Parathyroid adenoma (tissue), 2 donors: ENCODE results near the gene IL36B.

Experiments used
- H2AFZ ChIP-seq: fragments of 300-600 bp; sonication (generic); one replicate; pipeline ENCODE4 v1.7.0; 2017; ENCODE audit warnings: antibody characterized with exemption, mild to moderate bottlenecking
- H3K27ac ChIP-seq: fragments of 300-600 bp; sonication (generic); one replicate; pipeline ENCODE4 v1.7.0; 2017
- H3K27me3 ChIP-seq: fragments of 300-600 bp; sonication (generic); one replicate; pipeline ENCODE4 v1.7.0; 2017; ENCODE audit warnings: low read length; ENCODE audit not compliant: control insufficient read depth, insufficient read depth
- H3K36me3 ChIP-seq: fragments of 300-600 bp; sonication (generic); one replicate; pipeline ENCODE4 v1.7.0; 2017; ENCODE audit warnings: low read length; ENCODE audit not compliant: control insufficient read depth, insufficient read depth
- H3K4me1 ChIP-seq: fragments of 300-600 bp; sonication (generic); one replicate; pipeline ENCODE4 v1.7.0; 2017; ENCODE audit warnings: control low read depth
- H3K4me2 ChIP-seq: fragments of 300-600 bp; sonication (generic); one replicate; pipeline ENCODE4 v1.7.0; 2017; ENCODE audit warnings: low read length
- H3K4me3 ChIP-seq: fragments of 300-600 bp; sonication (generic); one replicate; pipeline ENCODE4 v1.7.0; 2017; ENCODE audit warnings: low read depth, low read length
- H3K79me2 ChIP-seq: fragments of 300-600 bp; sonication (generic); one replicate; pipeline ENCODE4 v1.7.0; 2017; ENCODE audit warnings: control low read depth
- H3K9ac ChIP-seq: fragments of 300-600 bp; sonication (generic); one replicate; pipeline ENCODE4 v1.7.0; 2017; ENCODE audit warnings: mild to moderate bottlenecking
- H3K9me3 ChIP-seq: fragments of 300-600 bp; sonication (generic); one replicate; pipeline ENCODE4 v1.7.0; 2017; ENCODE audit warnings: low read length; ENCODE audit not compliant: control insufficient read depth
- TF ChIP-seq, protein P1 (sequence below): fragments of 300-600 bp; sonication (generic); IDR thresholded peaks from one replicate; pipeline ENCODE4 v1.7.0; 2017; ENCODE audit warnings: antibody characterized with exemption, mild to moderate bottlenecking
- donor health status: primary hyperparathyroidism.

IL36B gene

DNA sequence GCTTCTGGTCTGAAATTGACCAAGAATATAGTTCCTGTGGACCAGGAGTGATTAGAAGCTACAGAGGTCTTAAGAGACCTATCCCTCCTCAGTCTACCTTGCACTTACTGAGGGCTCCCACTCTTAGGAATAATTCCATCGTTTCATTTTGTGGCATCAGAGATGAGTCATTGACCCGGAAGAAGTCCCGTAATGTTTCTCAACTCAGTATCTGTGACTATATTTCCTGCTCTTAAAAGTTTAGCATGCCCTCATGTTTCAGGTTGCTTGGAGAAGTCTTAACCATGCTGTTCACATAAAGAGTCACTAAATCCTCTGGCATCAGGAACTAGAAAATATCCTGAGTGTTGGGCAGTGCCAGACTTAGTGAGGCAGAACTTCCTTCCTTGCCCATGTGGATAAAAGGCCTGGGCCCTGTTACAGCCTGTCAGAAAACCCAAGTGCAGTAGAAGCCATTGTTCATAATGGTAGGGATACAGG lies 47.6 kb downstream of the IL36B start, which contains the start of gene IL36A:
Gene IL36A (plus strand): TSS at position 430 of the 480 bp plus-strand sequence. CDS start 413 bp downstream, outside the sequence.
- no peak within 1 kb of the TSS for H3K27ac ChIP-seq
- H3K27me3 ChIP-seq, result no peaks in the 10 kb centered on the region
- H3K4me2 ChIP-seq, result no peak within 1 kb of the TSS
- H3K9ac ChIP-seq, result no peak within 1 kb of the TSS
- no peaks in the 10 kb centered on the region for H3K9me3 ChIP-seq
- no peaks in the 10 kb centered on the region for H3K79me2 ChIP-seq
- no peak within 1 kb of the TSS for H2AFZ ChIP-seq
- H3K4me1 ChIP-seq, result no peaks in the 10 kb centered on the region
- no peaks in the 10 kb centered on the region for H3K36me3 ChIP-seq
- no peak within 1 kb of the TSS for H3K4me3 ChIP-seq
- TF ChIP-seq, protein P1, sequence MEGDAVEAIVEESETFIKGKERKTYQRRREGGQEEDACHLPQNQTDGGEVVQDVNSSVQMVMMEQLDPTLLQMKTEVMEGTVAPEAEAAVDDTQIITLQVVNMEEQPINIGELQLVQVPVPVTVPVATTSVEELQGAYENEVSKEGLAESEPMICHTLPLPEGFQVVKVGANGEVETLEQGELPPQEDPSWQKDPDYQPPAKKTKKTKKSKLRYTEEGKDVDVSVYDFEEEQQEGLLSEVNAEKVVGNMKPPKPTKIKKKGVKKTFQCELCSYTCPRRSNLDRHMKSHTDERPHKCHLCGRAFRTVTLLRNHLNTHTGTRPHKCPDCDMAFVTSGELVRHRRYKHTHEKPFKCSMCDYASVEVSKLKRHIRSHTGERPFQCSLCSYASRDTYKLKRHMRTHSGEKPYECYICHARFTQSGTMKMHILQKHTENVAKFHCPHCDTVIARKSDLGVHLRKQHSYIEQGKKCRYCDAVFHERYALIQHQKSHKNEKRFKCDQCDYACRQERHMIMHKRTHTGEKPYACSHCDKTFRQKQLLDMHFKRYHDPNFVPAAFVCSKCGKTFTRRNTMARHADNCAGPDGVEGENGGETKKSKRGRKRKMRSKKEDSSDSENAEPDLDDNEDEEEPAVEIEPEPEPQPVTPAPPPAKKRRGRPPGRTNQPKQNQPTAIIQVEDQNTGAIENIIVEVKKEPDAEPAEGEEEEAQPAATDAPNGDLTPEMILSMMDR, result no peak

DNA sequence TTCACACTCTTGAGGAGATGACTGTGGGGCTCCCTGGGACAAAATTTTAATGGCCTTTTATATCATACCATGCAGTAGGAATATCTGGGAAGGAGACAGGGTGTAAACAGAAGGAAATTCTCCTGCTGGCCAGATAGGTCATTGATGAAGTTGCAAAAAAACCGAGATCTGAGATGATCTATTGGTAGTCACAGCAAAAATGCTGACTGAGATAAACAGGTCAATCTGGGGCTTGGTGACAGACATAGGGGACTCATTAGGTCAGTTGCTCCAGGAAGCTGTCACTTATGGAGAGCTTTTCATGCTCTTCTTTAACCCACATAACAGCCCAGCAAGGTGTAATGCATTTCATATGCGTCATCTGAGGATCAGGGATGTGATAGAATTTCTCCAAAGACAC lies 50.0 kb downstream of the IL36B start:
- H3K9me3 ChIP-seq, result no peaks in the 10 kb centered on the region
- no peak overlapping the region for H3K9ac ChIP-seq
- H3K27ac ChIP-seq, result no peak overlapping the region
- H3K4me1 ChIP-seq, result no peaks in the 10 kb centered on the region
- H3K27me3 ChIP-seq, result no peaks in the 10 kb centered on the region
- H3K4me3 ChIP-seq, result no peak overlapping the region
- no peak overlapping the region for H2AFZ ChIP-seq
- H3K36me3 ChIP-seq, result no peaks in the 10 kb centered on the region
- no peak overlapping the region for H3K4me2 ChIP-seq
- TF ChIP-seq, protein P1, result no peak
- H3K79me2 ChIP-seq, result no peaks in the 10 kb centered on the region

DNA sequence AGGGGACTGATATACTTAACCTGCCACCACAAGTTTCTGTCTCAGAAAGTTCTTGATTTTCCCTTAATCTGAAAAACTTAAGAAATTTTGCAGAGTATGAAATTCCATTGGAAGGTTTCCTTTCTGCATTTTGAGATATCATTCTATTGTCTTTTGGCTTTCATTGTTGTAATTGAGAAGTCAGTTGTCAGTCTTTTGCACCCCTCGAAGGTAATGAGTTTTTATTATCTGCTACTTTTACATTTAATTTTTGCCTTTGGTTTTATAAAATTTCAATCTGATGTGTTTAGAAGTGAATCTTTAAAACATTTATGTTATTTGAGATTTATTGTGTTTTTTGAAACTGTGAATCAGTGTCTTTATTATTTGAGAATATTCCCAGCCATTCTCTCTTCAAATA lies 52.2 kb downstream of the IL36B start:
- Histone ChIP-seq H2AFZ (no peak overlapping the region), H3K27ac (no peak overlapping the region), H3K27me3 (no peaks in the 10 kb centered on the region), H3K36me3 (no peaks in the 10 kb centered on the region), H3K4me3 (no peak overlapping the region), H3K4me2 (no peak overlapping the region), H3K4me1 (no peaks in the 10 kb centered on the region), H3K9ac (no peak overlapping the region), H3K79me2 (no peaks in the 10 kb centered on the region), H3K9me3 (no peaks in the 10 kb centered on the region)
- TF ChIP-seq, protein P1, result no peak

DNA sequence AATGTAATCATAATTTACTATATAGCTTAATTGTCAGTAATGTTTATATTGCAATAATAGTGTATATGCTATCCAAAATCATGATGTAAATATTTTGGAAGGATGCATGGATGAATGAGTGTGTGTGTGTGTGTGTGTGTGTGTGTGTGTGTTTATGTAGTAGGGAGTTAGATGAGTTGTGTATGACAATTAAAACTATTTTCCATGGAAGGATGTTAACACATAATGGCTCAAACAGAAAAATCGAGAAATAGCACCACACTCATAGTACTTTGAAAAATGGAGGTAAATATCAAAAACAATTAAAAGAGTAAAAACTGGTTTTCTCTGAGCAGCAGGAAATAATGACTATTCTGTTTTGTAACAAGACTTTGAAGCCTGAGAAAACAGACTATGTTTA lies 55.5 kb downstream of the IL36B start:
- H2AFZ ChIP-seq, result no peak overlapping the region
- H3K4me2 ChIP-seq, result no peak overlapping the region
- H3K4me3 ChIP-seq, result no peak overlapping the region
- TF ChIP-seq, protein P1, result no peak
- H3K27me3 ChIP-seq, result no peaks in the 10 kb centered on the region
- no peaks in the 10 kb centered on the region for H3K79me2 ChIP-seq
- H3K9me3 ChIP-seq, result no peaks in the 10 kb centered on the region
- H3K27ac ChIP-seq, result no peak overlapping the region
- H3K9ac ChIP-seq, result no peak overlapping the region
- no peaks in the 10 kb centered on the region for H3K36me3 ChIP-seq
- H3K4me1 ChIP-seq, result no peaks in the 10 kb centered on the region

DNA sequence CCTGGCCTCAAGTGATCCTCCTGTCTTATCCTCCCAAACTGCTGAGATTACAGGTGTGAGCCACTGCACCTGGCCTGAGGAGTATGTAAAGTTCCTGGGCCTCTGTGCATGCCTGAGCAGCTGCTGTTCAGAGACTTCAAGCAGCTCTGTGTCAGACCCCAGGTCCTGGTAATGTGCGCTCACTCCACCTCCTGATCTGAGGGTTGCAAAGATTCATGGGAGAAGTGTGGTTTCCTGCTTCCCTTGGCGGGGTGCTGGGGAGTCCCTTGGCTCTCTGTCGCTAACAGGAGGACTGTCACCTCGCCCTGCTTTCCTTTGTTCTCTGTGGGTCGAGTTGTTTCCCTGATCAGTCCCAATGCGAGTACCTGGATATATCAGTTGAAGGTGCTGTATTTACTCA lies 56.0 kb downstream of the IL36B start:
- Histone ChIP-seq H2AFZ (no peak overlapping the region), H3K27me3 (no peaks in the 10 kb centered on the region), H3K9ac (no peak overlapping the region), H3K4me2 (no peak overlapping the region), H3K4me3 (no peak overlapping the region), H3K9me3 (no peaks in the 10 kb centered on the region), H3K79me2 (no peaks in the 10 kb centered on the region), H3K4me1 (no peaks in the 10 kb centered on the region), H3K27ac (no peak overlapping the region), H3K36me3 (no peaks in the 10 kb centered on the region)
- TF ChIP-seq, protein P1, result no peak
